ENCODE results near the gene OS9.

Gene OS9

DNA sequence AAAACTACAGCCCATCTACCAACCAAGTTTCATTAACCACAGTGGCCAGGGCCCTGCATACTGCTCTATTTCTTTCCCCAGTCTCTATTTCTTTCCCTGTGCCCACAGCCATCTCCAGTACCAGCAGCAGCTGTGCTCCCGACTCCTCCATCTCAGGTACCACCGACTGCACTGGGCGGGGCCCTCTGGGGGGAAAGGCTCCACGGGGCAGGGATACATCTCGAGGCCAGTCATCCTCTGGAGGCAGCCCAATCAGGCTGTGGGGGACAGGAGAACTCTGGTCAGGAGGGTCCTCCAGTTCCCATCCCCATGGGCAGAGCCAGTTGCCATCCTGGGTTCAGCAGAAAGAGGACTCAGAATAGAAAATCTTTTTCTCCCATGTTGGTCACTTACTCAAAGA, 55.1 kb downstream of the OS9 start:
- FAIRE-seq (no peak), DNase-seq (ENCODE audit: extremely low spot score, insufficient read length, low read depth) (no peak)

DNA sequence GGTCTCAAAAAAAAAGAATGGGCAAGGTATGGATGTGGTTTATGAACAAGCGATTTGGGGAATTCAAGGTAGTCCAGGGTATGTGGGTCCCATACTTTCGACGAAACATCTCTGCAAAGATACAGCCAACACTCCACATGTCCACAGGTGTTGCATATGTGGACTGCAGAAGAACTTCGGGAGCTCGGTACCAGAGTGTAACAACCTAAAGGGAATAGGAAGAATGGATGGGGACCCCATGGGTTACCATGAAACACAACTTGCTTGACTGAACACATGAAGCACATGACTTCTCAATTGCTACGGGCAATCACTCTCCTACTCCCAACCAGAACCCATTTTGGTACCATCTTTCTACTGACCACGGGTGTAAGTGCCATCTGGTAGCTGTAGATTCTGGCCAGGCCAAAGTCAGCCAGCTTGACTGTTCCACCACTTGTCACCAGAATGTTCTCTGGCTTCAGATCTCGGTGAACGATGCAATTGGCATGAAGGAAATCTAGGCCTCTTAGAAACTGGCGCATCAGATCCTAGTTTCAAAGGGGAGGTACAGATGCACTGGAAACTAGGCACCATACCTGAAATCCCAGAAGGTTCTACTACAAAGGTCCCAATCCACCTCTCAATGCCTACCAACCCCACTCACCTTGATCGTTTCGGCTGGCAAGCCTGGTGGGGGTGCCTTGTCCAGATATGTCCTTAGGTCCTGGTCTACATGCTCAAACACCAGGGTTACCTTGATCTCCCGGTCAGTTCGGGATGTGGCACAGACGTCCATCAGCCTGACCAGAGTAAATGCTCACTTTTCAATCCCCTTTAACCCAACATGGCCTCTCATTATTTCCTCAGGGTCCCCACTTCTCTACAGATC, 56.9 kb downstream of the OS9 start:
- FAIRE-seq, result no peak
- DNase-seq (ENCODE audit: extremely low spot score, insufficient read length, low read depth), result no peak

GRCh38 chr12:57751432-57751787, 57.5 kb downstream of the OS9 start:
- DNase-seq (ENCODE audit: extremely low spot score, insufficient read length, low read depth) (no peak), FAIRE-seq (no peak)

GRCh38 chr12:57751788-57752667, 58.1 kb downstream of the OS9 start, which contains the start of gene CDK4:
Gene CDK4, minus strand, starts transcription at chr12:57752310. Its CDS starts 593 bp downstream, at chr12:57751717.
- peak; percentile 99 for FAIRE-seq
- peak; percentile 94 for DNase-seq (ENCODE audit: extremely low spot score, insufficient read length, low read depth)

DNA sequence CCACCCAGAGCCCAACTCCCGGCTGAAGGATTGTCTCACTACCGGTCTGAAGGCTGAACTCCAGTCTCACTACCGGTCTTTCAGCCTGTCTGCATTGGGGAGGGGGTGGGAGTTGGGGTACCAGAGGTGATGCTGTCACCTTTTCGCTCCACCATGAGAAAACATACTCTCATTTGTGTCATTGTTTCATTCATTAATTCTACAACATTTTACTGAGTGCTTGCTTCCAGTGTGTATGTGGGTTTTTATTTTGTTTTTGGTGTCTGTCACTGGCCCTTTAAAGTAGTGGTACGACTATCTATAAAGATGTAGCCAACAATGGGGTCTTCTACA, 58.7 kb downstream of the OS9 start:
- FAIRE-seq (no peak), DNase-seq (ENCODE audit: extremely low spot score, insufficient read length, low read depth) (no peak)

GRCh38 chr12:57753756-57754337, 59.9 kb downstream of the OS9 start:
- no peak for DNase-seq (ENCODE audit: extremely low spot score, insufficient read length, low read depth)
- no peak for FAIRE-seq

DNA sequence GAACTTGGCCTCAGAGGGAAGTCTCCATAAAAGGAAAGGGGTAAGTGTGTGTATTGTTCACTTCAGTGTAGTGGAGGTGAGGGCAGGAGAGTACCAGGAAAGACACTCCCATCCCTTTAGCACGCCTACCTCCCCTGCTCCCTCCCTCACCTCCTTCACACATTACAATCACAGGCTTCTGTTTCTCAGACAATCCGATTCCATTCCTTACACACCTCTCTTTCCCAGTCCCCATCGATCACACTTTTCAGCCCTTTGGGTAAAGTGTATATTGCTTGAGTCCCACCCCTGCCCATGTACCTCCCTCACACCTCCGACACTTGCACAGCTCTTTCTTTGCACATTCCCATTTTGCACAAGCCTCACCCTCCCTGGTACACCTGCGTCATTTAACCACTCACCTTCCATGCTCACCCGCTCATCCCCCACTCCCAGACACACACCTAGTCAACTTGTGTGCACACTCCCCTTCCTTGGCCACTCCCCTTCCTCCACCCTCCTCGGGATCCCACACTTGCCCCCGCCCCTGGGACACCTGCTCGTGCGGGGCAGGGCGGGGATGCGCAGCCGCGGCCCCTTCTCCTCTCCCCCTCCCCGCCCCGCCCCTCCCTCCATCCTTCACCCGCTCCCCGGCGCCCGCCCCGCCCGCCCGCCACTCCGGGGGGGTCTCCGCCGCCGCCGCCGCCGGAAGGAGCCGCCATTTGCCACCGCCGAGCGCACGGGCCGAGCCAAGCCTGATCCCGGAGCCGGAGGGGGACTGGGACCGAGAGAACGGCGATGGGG, 60.7 kb downstream of the OS9 start, which contains the start of gene MARCHF9:
MARCHF9 (plus strand) TSS at position 693 of the 783 bp plus-strand sequence. CDS start 426 bp downstream, outside the sequence.
- FAIRE-seq (peak; percentile 67), DNase-seq (ENCODE audit: extremely low spot score, insufficient read length, low read depth) (peak; percentile 53)

- no peak for FAIRE-seq
- no peak for DNase-seq (ENCODE audit: extremely low spot score, insufficient read length, low read depth)
Observed at GRCh38 chr12:57755194-57755453, 61.2 kb downstream of the OS9 start.

DNA sequence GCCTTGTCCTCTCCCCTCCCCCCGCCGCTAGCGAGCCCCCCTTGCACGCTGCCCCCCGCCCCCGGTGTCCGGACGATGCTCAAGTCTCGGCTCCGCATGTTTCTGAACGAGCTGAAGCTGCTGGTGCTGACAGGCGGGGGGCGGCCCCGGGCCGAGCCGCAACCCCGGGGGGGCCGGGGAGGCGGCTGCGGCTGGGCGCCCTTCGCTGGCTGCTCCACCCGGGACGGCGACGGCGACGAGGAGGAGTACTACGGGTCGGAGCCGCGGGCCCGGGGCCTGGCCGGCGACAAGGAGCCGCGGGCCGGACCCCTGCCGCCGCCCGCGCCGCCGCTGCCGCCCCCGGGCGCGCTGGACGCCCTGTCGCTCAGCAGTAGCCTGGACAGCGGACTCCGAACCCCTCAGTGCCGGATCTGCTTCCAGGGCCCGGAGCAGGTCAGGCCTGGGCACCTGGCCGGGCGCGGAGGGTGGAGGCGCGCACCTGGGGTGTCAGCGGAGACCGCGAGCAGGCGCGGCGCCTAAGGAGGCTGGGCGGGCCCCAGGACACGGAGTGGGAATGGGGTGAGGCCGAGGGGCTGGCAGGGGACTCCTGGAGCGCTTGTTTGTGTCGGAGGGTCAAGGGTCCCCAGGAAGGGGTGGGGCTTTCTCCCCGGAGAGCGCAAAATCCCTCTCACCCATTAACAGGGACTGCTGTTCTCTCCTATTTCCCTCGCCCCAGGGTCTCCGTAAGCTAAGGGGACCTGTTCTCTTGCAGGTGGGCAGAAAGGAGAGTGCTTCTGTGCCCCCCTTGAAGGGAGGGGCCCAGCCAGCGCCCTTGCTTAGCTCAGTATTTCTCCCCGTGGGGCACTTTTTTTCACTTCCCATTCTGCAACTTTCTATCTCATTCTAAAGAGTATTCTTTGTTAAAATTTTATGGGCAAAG, 61.8 kb downstream of the OS9 start:
- peak; percentile 18 for FAIRE-seq
- no peak for DNase-seq (ENCODE audit: extremely low spot score, insufficient read length, low read depth)

DNA sequence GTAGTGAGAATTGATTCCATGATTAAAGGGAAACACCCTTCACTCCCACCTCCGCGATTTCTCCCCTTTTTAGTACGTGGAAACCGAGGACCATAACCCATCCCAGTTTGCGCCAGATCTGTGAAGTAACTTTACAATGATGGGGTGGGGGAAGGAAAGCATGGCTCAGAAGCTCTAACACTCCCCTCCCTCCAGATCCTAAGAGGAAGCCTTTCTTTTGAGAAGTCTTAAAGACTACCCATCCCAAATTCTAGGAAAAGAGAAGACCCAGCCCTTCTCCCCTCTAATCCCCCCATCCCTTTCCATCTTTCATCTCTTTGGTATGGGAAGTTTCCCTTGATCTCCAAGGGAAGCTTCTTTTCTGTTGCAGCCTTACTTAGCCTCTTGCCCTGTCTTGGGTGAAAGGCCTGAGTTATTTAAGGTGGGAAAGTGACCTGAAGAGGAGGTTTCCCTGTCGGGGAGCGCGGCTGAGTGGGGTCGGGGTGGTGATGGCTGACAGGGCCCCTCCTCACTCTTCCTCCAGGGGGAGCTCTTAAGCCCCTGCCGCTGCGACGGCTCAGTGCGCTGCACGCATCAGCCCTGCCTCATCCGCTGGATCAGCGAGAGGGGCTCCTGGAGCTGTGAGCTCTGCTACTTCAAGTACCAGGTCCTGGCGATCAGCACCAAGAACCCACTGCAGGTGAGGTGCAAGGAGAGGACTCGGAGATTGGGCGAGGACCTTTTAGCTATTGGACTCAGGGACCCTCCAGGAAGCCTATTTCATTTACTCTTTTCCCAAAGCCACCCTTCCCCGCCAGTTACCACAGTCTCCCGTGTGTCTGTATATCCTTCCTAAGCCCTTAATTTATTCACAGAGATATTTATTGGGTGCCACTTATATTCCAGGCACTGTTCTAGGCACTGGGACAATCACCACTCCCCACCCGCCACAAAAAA, 62.7 kb downstream of the OS9 start:
- DNase-seq (ENCODE audit: extremely low spot score, insufficient read length, low read depth), result peak; percentile 54

GRCh38 chr12:57757771-57758170, 63.8 kb downstream of the OS9 start:
- FAIRE-seq (no peak), DNase-seq (ENCODE audit: extremely low spot score, insufficient read length, low read depth) (no peak)

More for the DNA sequence above, 62.7 kb downstream of the OS9 start:
- FAIRE-seq, result peak; percentile 66

- FAIRE-seq (no peak), DNase-seq (ENCODE audit: extremely low spot score, insufficient read length, low read depth) (no peak)
Observed at GRCh38 chr12:57758552-57759359, 64.8 kb downstream of the OS9 start.

- FAIRE-seq (peak; percentile 45), DNase-seq (ENCODE audit: extremely low spot score, insufficient read length, low read depth) (no peak)
Observed at GRCh38 chr12:57759360-57759980, 65.5 kb downstream of the OS9 start.

GRCh38 chr12:57760347-57760982, 66.5 kb downstream of the OS9 start:
- no peak for FAIRE-seq
- DNase-seq (ENCODE audit: extremely low spot score, insufficient read length, low read depth), result no peak

GRCh38 chr12:57761391-57761998, 67.6 kb downstream of the OS9 start:
- no peak for FAIRE-seq
- DNase-seq (ENCODE audit: extremely low spot score, insufficient read length, low read depth), result no peak

DNA sequence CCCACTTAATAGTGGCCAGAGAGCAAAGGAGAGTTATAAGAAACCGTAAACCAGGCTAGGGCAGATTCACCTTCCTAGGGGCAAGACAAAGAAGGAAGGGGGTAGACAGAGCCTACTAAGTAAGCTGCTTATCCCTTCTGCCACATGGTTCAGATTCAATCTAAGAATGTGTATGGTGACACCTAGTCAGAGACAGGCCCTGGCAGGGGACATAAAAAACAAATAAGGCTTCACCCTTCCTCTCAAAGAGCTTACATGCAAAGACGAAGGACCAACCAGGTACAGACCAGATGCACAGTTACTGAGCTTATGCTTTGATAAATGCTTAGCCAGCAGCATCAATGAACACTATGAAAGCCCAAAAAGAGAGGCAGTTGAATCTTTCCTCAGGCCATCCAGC, 68.5 kb downstream of the OS9 start:
- DNase-seq (ENCODE audit: extremely low spot score, insufficient read length, low read depth) (no peak), FAIRE-seq (no peak)

Measured in GM18507 (cell line).